Posterior vena cava (tissue), 2 donors: Measurements from ENCODE around the gene EXD3. TPM values are rescaled to one million over a fixed set of nuclear protein-coding genes. Genes with fewer than 3 reads are reported as not detected.
"Not testable (repeated sequence)": the region's sequence is repeated elsewhere in the genome, so short reads cannot be mapped to it uniquely, and the experiment has no call there.

Experiments
- DNase-seq: peaks from one replicate; pipeline ENCODE4 v3.0.0-alpha.2; 2020; ENCODE audit warnings: low spot score
- intact Hi-C, 2 donors: fragments of 100-400 bp; cut with DNase I; formaldehyde crosslinking; loops; one replicate each; pipeline versions ENCODE4 v1.14.1 to v1.14.2; 2022 to 2023
- microRNA-seq, 2 donors: library from miRNA; unstranded; fragments of <30 nt; microRNA quantifications; one replicate each; pipeline ENCODE4 v1.2.0, GENCODE V29; 2020 to 2021; ENCODE audit warnings: borderline microRNAs expressed in 2 of 2
- total RNA-seq, 2 donors: library from RNA; stranded (reverse); fragmentation: NEBNext Ultra II Directional; extraction: Animal tissue kit (Norgen Biotek cat#: 25700); gene quantifications; one replicate each; pipeline ENCODE4 v1.2.1, GENCODE V29; 2021
- donor health status: DM: yes; HTN: yes; CAD: no.
- donor health status: DM: yes; HTN: yes; CAD: no.

The EXD3 gene
- total RNA-seq, 2 donors from 2014 or later, result 13.9 to 14.6 TPM

- DNase-seq, result no peak
- intact Hi-C loops, result no loop called here
These were observed 151.8 kb downstream of the EXD3 start for GRCh38 chr9:137270929-137271695.

GRCh38 chr9:137269231-137269772 is 153.7 kb downstream of the EXD3 start:
- DNase-seq, result no peak

GRCh38 chr9:137268538-137269201 is 154.3 kb downstream of the EXD3 start:
- intact Hi-C loops, result no loop called here
- DNase-seq, result no peak

More at GRCh38 chr9:137269231-137269772, 153.7 kb downstream of the EXD3 start:
- intact Hi-C loops, result no loop called here

- no peak for DNase-seq
- intact Hi-C loops, result no loop called here
These were observed 155.0 kb downstream of the EXD3 start for GRCh38 chr9:137267933-137268355.

GRCh38 chr9:137266585-137267453 is 156.1 kb downstream of the EXD3 start:
- DNase-seq, result peak; percentile 68
- intact Hi-C loops, result no loop called here

GRCh38 chr9:137266162-137266527 is 156.8 kb downstream of the EXD3 start:
- DNase-seq, result no peak
- intact Hi-C loops, result no loop called here

GRCh38 chr9:137265496-137266161 is 157.3 kb downstream of the EXD3 start:
- peak; percentile 74 for DNase-seq
- intact Hi-C loops, result no loop called here

GRCh38 chr9:137264067-137264466 is 158.9 kb downstream of the EXD3 start:
- intact Hi-C loops, result no loop called here
- DNase-seq, result no peak

- intact Hi-C loops, result no loop called here
- no peak for DNase-seq
These were observed 159.5 kb downstream of the EXD3 start for GRCh38 chr9:137263506-137263905.

GRCh38 chr9:137262909-137263285 is 160.1 kb downstream of the EXD3 start:
- intact Hi-C loops, result no loop called here
- no peak for DNase-seq

GRCh38 chr9:137262173-137262908 is 160.6 kb downstream of the EXD3 start:
- intact Hi-C loops, DNase-seq: not testable (repeated sequence)

Small RNAs within 50 kb of the gene (microRNA-seq; reads per million reads assigned to microRNA genes)
- gene MIR7114, result 0.52 to 0.97 reads per million in 2 donors

Other genes starting within 250 kb of the EXD3 start
- gene ANAPC2, start 234.6 kb downstream of the EXD3 start, total RNA-seq, result 10 to 100 TPM; 39.1 to 42.3 TPM
- gene SSNA1, start 234.5 kb downstream of the EXD3 start, total RNA-seq, result 10 to 100 TPM; 40.4 to 44.6 TPM
- 1 to 10 TPM; 4.2 to 8.8 TPM for gene TPRN, start 222.4 kb downstream of the EXD3 start, total RNA-seq
- gene TMEM203, start 217.5 kb downstream of the EXD3 start, total RNA-seq, result 10 to 100 TPM; 24.8 to 25.2 TPM
- 1 to 10 TPM; 6.7 to 8.1 TPM for gene NDOR1, start 217.5 kb downstream of the EXD3 start, total RNA-seq
- 1 to 10 TPM; 2.3 to 2.7 TPM for gene RNF208, start 200.9 kb downstream of the EXD3 start, total RNA-seq
- under 1 TPM in 1 of 2 donors, not detected in 1; 0.32 TPM for gene CYSRT1, start 198.0 kb downstream of the EXD3 start, total RNA-seq
- not detected for gene RNF224, start 195.7 kb downstream of the EXD3 start, total RNA-seq
- gene SLC34A3, start 192.3 kb downstream of the EXD3 start, total RNA-seq, result not detected
- gene TUBB4B, start 181.9 kb downstream of the EXD3 start, total RNA-seq, result 100 to 1,000 TPM; 178 to 185 TPM
- gene STPG3, start 171.9 kb downstream of the EXD3 start, total RNA-seq, result not detected
- 10 to 100 TPM; 33.3 to 36.7 TPM for gene NELFB, start 167.8 kb downstream of the EXD3 start, total RNA-seq
- 1 to 10 TPM; 5.3 to 7.0 TPM for gene TOR4A, start 145.4 kb downstream of the EXD3 start, total RNA-seq
- 1 to 10 TPM; 5.6 to 9.0 TPM for gene NRARP, start 120.9 kb downstream of the EXD3 start, total RNA-seq
- 1 to 10 TPM; 2.0 to 2.7 TPM for gene NOXA1, start 231 bp upstream of the EXD3 start, total RNA-seq
- gene ENTPD8, start 18.2 kb upstream of the EXD3 start, total RNA-seq, result not detected
- gene NSMF, start 36.2 kb upstream of the EXD3 start, total RNA-seq, result 10 to 100 TPM; 47.6 to 55.5 TPM
- gene PNPLA7, start 127.2 kb upstream of the EXD3 start, total RNA-seq, result 1 to 10 TPM; 3.2 to 4.6 TPM
- 10 to 100 TPM; 24.4 to 27.3 TPM for gene MRPL41, start 128.7 kb upstream of the EXD3 start, total RNA-seq
- gene DPH7, start 155.8 kb upstream of the EXD3 start, total RNA-seq, result 10 to 100 TPM; 15.9 to 17.7 TPM
- gene ZMYND19, start 167.3 kb upstream of the EXD3 start, total RNA-seq, result 10 to 100 TPM in 1 of 2 donors, 1 to 10 TPM in 1; 9.1 to 11.0 TPM
- gene ARRDC1, start 182.5 kb upstream of the EXD3 start, total RNA-seq, result 10 to 100 TPM; 14.9 to 18.0 TPM
- 10 to 100 TPM; 56.2 to 59.6 TPM for gene EHMT1, start 195.8 kb upstream of the EXD3 start, total RNA-seq